Stimulated activated CD4-positive, alpha-beta T cell treated with anti-CD3 and anti-CD28 coated beads, Interleukin-1b, Interleukin-23, amount 100 ng/mL, for 48 hours (primary cell): ENCODE measurements around the gene ZBTB6.

Experiments
- DNase-seq: peaks from one replicate; pipeline ENCODE4 v3.0.0-alpha.2; 2020

The ZBTB6 gene, protein sequence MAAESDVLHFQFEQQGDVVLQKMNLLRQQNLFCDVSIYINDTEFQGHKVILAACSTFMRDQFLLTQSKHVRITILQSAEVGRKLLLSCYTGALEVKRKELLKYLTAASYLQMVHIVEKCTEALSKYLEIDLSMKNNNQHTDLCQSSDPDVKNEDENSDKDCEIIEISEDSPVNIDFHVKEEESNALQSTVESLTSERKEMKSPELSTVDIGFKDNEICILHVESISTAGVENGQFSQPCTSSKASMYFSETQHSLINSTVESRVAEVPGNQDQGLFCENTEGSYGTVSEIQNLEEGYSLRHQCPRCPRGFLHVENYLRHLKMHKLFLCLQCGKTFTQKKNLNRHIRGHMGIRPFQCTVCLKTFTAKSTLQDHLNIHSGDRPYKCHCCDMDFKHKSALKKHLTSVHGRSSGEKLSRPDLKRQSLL

DNA sequence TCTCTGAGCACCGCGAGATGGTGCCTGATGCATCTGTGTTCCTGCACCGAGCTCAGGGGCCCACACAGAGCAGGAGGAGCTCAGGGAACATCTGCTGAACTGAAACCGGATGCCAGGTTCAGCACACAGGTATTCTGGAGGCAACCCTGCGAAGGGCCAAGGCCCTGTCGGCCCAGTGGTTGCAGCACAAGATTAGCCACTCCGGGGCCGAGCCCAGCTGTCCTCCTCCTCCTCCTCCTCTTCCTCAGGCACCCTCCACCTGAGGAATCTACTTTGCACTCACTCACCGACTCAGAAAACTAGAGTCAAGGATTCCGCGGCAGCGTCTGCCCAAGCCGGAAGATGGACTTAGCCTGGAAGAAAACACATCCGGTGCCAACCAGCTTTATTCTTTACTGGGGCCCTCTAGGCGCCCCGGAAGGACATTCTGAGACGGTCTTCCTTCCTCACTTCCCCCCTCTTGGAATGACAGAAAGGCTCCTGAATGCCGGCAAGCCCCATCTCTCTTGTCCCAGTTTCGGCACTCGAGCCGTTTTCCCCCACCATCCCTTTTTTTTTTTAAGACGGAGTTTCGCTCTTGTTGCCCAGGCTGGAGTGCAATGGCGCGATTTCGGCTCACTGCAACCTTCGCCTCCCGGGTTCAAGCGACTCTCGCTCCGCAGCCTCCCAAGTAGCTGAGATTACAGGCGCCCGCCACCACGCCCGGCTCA lies at the start of gene ZBTB6:
TSS of gene ZBTB6 (minus strand) at position 360 of the 710 bp plus-strand sequence. CDS start 1,251 bp downstream, outside the sequence.
- DNase-seq: peak; percentile 85

DNA sequence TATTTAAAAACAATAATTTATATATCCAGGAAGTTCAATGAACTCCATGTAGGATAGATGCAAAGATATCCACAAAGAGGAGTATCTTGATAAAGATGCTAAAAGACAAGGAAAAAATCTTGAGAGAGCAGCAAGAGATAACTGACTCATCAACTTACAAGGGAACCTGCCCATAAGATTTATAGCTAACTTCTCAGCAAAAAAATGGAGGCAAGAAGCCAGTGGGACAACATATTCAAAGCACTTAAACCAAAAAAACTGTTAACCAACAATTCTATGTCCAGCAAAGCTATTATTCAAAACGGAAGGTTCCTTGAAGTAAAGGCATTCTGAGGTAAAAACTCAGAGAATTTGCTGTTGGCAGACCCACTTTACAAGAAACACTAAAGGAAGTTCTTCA lies 48.0 kb upstream of the ZBTB6 start:
- DNase-seq: no peak

DNA sequence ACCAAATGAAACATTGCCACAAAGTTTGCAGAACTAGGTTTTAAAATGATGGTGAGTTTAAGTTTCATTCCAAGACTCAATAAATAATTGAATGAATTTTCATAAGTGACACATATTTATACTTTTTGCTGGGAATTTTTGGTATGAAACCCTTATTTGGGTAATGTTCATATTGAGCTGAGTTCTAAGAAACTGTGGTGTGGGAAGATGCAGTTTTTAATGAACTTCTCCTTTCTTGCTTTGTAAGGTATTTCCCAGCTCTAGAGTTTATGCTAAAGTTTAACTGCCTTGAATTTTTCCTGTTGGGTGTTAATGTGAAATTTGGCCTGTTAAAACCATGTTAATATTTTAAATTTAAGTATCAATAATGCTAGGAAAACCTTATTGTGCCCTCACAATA lies 42.8 kb upstream of the ZBTB6 start:
- no peak for DNase-seq

DNA sequence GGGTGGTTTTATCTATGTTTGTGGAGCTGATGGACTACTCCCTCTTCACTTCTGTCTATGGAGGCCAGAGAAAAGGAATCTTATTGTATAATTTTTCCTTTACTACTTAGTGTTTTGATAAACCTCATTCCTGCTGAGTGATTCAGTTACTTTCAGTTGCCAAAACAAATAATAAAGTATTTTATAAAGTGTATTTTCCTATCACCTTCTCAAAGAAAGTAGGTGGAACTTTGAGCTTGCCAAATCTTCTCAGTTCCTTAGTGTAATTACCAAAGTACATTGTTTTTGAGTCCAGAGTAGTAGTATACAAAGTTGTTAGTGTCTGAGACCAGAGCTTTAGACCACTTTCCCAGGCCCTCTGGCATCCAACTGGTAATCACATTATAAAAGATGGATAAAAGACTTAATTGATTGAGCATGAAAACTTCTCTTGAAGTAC lies 41.1 kb upstream of the ZBTB6 start:
- DNase-seq: no peak

DNA sequence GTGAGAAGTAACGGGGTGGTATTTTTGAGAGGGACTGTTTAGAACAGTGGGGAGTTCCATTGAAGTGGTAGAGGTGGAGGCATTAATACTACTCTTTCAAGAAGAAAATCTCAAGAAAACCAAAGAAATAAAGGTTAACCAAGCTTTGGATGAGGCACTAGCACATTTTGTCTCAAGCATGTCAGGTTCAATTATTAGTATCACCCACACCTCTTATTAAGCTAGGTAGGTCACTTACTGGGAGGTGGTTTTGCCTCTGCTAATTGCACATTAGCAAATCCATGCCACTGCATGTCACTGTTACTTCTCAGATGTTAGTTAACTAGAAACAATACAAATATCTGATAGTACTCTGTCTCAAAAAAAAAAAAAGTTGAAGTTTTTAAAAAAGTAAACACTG lies 37.9 kb upstream of the ZBTB6 start:
- no peak for DNase-seq

DNA sequence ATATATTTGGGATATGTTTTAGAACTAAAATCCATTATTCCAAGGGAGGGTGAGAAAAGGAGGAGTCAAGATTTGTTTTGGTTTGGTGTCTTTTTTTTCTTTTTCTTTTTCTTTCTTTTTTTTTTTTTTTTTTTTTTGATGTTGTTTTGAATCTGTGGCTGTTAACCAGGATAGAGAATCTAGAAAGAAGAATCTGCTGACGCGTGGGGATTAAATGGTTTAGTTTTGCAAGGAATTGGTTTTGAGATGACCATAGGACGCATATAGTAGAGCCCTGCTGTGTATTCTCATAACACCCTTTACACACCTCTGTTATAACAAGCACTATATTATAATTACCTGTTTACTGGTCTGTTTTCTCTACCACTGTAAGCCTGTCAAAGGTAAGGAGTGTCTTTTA lies 37.1 kb upstream of the ZBTB6 start:
- no peak for DNase-seq

DNA sequence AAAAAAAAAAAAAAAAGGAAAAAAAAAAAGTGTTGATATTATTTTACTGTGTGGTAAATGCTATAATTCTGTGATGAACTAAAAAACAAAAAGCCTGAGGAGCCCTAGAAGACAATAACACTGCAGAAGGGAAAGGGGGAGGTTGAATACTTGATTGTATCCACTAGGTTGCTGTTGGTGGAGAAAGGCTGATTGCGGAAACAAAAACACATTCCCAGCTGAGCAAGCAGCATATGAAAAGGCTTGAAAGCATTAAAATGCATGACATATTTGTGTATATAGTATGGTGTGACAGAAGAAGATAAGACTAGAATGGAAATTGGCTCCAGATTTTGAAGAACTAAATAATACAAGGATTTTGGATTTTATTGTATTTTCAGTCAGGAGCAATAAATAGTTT lies 36.6 kb upstream of the ZBTB6 start:
- no peak for DNase-seq

DNA sequence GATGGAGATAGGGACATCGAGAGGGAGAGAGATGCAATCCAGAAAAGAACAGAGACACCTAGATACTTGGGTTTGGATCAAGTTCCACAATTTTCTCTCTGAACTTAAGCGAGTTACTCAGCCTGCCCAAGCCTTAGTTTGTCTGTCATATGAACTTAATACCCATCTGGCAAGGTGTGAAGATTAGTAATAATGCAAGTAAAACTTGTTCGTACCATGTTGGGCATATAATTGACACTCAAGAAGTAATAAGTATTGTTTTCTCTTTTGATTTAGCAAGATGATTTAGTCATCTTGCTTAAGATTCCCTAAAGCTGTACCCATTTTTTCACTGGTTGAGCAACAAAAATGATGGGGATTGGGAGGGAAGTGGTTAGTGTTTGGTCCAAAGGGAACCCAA lies 35.2 kb upstream of the ZBTB6 start:
- DNase-seq: no peak

DNA sequence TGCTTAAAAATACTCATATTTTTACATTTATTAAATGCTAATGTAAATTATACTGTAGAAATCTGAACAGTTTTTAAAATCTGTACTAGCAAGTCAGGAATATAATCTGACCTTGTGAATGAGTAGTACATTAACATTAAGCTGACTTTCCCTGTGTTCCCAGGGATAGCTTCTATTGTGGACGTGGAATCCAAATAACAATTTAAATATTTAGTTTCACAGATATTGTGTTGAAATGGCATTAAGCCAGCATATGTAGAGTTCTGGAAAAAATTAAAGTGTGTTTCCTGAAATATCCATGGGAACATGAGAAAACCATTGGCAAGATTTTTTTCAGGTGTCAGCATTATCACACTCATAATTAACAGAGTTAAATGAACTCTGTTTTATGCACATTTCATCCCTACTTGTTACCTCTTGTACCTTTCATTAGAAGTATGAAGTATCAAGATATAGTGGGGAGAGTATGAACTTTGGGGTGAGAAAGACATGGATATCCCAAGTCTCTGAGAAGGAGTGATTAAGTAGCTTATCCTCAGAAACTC lies 33.4 kb upstream of the ZBTB6 start:
- no peak for DNase-seq

DNA sequence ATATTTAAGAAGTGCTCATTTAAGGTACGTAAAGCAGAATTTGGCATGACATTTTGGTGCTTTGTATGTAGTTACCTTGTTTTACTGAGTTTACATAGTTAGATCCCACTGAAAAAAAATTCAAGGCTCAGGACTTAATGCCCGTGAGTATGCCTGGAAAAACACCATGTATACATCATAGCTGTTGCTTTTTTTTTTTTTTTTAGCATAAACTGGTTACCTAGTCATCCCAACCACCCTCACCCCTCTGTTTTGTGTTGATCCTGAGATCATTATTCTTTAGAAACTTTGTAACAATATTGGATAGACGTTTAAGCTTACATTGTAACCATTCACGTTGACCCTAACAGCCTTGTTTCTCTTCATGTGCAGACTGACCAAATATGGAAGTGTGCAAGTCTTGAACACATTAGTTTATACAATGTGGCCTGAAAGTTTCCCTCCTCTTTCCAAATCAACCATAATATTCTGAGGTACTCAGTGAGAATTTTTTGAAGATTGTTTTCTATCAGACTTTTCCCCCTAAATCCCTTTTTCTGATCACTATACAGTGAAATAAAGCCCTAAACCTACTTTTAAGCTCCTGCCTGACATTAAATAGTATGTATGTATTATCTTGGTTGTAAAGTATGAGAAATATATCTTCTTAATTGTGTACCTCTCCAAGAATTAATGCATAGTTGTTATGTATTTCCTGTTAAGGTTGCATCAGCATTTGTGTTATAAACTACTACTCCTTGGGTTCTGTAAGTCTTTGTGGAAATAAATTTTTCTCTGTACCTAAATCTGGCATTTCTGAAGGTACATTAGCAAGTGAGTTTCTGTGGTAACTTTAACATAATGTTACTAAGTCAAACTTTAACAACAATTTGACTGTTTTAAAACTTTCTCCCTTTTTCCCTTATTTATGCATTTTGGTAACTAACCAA lies 32.1 kb upstream of the ZBTB6 start:
- no peak for DNase-seq

DNA sequence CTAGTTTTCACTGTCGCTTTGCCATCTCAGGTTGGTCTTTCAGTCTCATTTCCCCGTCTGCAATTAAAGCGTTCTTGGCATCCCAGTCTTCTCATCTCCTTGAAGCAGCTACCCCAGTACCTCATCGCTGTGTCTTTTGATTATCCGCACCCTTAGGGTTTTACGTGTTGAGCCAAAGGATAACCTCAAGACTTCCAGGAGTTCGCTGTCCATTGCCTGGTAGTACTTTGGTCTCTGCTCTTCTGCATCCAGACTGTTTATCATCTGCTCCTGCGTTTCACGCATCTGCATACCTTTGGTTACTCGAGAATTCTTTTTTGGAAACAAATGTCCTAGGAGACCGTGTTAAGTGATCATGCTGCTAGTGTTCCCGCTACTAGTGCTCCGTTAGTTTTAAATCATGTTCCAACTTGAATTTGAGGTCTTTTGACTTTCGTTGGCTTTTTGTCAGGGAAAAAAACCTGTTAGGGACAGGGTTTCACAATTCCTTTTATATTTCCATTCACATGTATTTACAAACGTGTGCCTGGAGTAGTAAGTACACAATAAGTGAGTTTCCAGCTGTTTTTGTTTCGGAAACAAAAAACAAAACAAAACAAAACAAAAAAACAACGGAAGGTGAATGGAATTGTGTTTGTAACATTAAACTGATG lies 28.6 kb upstream of the ZBTB6 start:
- DNase-seq: no peak

DNA sequence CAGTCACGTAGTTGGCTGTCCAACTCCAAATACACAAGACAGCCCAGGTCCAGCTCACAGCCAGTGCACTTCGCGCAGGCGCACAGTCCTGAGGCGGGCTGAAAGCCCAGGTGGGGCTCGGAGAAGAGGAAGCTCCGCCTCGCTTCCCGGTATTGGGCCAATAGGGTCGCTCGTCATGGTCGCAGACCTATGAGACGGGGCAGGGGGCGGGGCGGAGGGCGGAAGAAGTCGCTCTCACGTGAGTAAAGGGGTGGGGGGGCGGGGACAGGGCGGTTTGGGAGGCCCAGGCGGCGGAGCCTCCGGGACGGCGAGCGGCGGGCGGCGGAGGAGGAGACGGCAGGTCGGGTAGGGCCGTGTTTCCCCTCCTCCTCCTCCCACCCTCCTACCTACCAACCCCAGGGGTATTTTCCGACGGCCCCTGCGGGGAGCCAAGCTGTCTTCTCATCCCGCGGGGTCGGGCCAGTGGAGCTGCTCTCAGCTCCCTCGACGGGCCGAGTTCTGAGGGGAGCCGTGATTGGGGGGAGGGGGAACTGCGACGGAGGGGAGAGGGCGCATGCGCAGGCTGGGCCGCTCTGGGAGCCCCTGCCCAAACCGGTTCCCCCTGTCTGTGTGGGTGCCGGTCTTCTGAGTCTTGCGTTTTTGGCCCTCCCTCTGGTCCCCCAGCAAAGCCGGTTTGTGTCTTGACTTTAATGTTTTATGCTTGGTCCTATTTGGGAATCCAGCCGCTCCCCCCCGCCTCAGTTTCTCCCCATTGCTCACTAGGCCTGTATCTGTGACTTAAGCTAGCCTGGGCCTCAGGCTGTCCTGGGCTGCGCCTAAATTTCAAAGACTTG lies 27.8 kb upstream of the ZBTB6 start, which contains the start of gene RABGAP1:
TSS of gene RABGAP1 (plus strand) at position 272 of the 833 bp plus-strand sequence. CDS start 16,040 bp downstream, outside the sequence.
- DNase-seq: peak; percentile 99

DNA sequence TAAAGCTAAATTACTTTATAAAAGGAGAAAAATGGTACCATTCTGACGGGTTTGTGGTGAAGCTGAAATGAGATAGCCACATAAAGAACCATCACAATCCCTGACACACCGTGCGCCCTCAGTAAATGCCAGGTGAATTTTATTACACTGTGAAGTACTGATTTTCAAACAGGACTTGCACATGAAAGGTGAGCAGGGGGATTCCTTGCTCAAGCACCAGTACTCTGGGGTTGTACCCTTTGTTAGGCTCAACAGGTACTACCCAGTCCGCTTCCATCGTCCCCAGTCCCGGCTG lies 27.3 kb upstream of the ZBTB6 start:
- no peak for DNase-seq

DNA sequence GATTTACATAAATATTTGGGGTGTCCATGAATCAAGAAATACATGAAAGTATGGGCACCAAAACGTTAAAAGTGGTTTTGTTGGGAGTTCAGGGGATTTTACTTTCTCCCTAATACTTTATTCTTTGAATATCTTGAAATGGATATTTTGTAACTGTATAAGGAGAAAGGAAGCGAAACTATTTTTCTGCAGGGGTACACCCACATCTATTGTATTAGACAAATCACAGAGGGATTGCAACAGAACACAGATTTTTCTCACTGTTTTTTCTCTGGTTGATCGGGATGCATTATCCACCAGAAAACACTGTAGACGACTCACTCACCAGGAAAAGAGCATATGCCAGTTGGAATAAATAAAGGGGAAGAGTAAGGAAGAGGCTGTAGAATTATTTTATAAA lies 26.5 kb upstream of the ZBTB6 start:
- no peak for DNase-seq

DNA sequence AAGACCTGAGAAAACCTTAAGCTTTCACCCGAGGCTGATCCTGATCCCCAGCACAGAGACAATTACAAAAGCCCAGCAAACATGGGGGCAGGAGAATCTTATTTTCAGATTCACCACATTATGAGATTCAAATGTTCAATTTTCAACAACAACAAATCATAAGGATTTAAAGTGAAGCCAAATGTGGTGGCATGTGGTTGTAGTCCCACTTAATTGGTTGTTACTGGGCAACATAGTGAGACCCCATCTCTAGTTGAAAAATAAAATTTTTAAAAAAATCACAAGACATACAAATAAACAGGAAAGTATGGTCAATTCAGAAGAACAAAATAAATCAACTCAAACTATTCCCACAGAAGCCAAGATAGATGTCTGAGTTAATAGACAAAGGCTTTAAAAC lies 23.8 kb upstream of the ZBTB6 start:
- no peak for DNase-seq

DNA sequence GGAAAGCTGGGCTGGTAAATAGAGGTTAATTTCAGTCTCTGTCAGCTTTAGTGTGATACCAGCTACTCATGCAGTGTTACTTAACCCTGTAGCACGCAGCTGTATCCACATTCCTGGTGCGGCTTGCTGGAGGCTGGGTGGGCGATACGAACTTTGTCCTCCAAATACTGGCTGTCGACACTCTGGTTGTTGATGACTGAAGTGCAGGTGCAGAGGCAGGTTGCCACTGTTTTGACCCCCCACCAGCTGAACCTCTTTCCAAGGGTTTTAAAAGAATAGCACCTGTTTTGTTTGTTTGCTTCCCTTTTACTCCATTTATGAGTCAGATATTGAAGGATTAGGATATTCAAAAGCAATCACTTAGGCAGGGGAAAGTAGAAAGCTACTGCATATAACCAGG lies 23.3 kb upstream of the ZBTB6 start:
- DNase-seq: no peak

DNA sequence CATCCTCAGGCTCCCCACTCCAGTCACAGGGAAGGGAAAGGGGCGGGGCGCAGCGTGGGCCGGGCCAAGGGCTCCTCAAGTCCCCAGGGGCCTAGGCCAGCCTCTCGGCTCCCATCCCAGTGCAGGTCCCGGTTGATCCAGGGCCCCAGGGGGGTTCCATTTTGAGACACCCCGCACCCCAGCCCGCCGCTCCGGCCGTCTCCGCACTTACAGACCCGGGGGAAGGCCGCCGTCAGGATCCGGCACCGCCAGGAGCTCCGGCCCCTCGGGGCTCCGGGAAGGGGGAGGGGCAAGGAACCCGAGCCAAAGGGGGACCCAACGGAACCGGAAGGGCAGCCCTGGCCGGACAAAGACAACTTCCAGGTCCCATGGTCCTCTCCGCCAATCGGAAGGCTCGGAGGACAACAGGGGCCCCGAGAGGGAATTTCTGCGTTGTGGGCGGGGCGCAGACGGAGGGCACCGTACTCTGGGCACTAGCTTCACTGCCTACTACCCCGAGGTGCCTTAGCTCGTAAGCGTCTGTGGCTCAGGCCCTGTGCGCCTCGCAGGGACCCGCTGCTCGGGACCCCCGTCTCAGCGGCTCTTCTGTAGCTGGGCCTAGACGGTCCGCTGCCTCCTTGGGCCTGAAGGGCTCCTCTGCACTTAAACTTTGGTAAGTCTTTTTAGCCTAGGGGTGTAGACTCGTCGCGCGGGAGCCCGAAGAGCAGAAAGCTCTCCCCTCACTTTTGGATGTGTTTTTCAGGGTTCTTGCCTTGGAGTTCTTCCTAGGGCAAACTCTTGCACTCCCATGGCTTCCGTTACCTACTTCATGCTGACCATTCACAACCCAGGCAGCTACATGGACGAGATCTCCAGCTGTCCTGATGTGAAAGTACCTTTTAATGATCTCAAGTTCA lies 18.4 kb upstream of the ZBTB6 start, which contains the start of gene ZBTB26:
TSS of gene ZBTB26 (minus strand) at position 287 of the 896 bp plus-strand sequence. CDS start 11,578 bp downstream, outside the sequence.
- peak; percentile 91 for DNase-seq

DNA sequence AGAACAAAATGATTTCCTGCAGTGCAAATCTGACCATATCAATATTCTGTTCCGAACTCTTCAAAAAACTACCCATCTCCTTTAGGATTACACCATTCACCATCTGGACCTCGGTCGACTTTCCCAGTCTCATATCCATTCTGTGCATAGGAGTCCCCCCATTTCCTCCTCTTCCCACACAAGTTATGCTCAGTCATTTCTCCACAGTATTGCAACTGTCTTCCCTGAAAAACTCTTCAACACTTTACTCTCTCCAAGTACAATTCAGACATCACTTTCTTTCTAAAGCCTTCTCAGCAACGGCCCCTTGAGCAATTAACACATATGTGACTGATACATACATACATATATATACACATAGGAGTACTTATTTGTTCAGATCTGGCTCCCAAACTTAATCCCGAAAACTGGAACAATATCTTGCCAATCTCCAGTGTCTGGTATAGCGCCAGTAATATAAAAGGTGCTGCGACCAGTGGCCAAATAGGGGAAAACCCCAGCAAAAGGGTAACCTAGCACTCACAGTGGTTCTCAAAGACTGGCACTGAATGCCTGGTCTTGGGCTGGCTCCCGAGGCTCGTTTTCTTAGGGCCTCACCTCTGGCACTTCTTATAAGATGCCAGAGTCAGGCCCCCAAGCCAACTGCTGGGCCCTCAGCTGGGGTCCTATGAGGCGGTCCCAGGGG lies 17.6 kb upstream of the ZBTB6 start:
- no peak for DNase-seq

DNA sequence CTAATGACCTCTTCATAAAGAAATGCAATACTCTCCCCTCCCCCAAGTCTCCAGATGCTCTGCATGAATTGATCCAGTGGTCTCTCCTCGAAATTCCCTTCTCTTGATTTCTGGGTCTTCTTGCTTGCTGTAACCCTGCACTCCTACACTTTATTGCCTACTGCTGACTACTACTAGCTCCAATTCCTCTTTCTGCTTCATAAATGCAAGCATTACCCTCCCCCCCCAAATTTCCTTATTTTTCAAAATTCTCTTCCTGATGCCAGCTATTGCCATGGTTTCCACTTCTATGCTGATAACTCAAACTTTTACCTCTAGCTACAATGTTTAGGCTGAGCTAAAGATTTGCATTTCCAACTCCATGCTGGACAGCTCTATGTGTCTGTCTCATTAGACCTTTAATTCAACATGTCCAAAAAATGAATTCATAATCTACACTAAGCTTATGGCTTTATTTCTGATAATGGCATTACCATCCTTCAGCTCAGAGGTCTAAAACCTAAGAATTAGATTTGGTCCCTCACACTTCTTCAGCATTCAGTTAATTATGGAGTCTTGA lies 16.8 kb upstream of the ZBTB6 start:
- no peak for DNase-seq
